GM12878 (cell line): ENCODE data around the gene HELZ.

Source experiments
- CBX3 ChIP-seq: fragments of 200-600 bp; sonication (generic); IDR thresholded peaks from 2 replicates; pipeline ENCODE4 v1.6.1; 2016; ENCODE audit warnings: low read depth, borderline replicate concordance
- CREB1 ChIP-seq: IDR thresholded peaks from 2 replicates; pipeline ENCODE4 v1.6.1; 2012; ENCODE audit warnings: low read depth, mild to moderate bottlenecking, inconsistent platforms
- CTCF ChIP-seq, 3 experiments: IDR thresholded peaks in 2 of 3; conservative IDR thresholded peaks in 1 of 3; 2 replicates each; pipeline ENCODE4 v1.5.1; 2011; ENCODE audit warnings: low read depth in 3 of 3, low read length in 3 of 3, mild to moderate bottlenecking in 3 of 3, control low read depth in 2 of 3, moderate library complexity in 2 of 3, inconsistent platforms in 1 of 3, mixed read lengths in 1 of 3; ENCODE audit not compliant: control insufficient read depth in 2 of 3, insufficient read depth in 1 of 3; ENCODE audit errors: extremely low read depth in 1 of 3
- MYC ChIP-seq: IDR thresholded peaks from 2 replicates; pipeline ENCODE4 v1.6.1; 2011; ENCODE audit warnings: mild to moderate bottlenecking, low read length, moderate library complexity, inconsistent platforms; ENCODE audit not compliant: insufficient read depth, insufficient replicate concordance, insufficient read length, severe bottlenecking
- NBN ChIP-seq: fragments of 450-650 bp; IDR thresholded peaks from 2 replicates; pipeline ENCODE4 v1.6.1; 2016
- TBL1XR1 ChIP-seq: IDR thresholded peaks from 2 replicates; pipeline ENCODE4 v1.6.1; 2012; ENCODE audit warnings: low read depth, low read length, improper control_type of control experiment
- USF2 ChIP-seq: IDR thresholded peaks from 2 replicates; pipeline ENCODE4 v1.6.1; 2011; ENCODE audit warnings: low read depth, low read length, improper control_type of control experiment, borderline replicate concordance
- ZNF207 ChIP-seq: fragments of 450-650 bp; IDR thresholded peaks from 2 replicates; pipeline ENCODE4 v1.6.1; 2014; ENCODE audit warnings: antibody characterized with exemption, mild to moderate bottlenecking, borderline replicate concordance

DNA sequence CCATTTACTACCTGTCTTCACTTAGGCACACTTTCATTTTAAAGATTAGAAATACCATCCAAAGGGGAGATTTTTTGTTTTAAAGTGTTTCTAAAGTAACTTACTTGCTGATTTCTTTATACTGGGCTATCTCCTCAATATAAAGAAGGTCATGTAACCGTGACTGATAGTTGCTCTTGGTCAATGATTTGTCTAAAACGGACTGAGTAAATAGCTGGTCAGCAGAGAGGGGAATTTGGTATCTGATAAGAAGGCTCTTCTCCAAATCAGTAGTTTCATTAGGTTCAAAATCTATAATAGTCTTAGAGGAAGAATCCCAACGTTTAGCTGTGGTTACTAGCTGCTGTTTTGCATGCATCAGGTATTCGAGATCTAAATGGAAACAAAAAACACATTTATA is 66.4 kb downstream of the HELZ start:
- no peak for TF ChIP-seq MYC
- no peak for TF ChIP-seq USF2
- TF ChIP-seq CREB1 = no peak
- no peak for TF ChIP-seq ZNF207
- TF ChIP-seq CTCF (IDR thresholded peaks at IDR 0.05 in 2 of 3, conservative IDR thresholded peaks at IDR 0.05 in 1 of 3; ENCODE audit: control insufficient read depth in 2 of 3, extremely low read depth in 1 of 3, insufficient read depth in 1 of 3, low read depth in 3 of 3, low read length in 3 of 3) = no peak
- TF ChIP-seq NBN = no peak
- TF ChIP-seq CBX3 = no peak
- TF ChIP-seq TBL1XR1 = no peak
